Measurements from ENCODE around the gene CASD1. TPM values are rescaled to one million over a fixed set of nuclear protein-coding genes. Genes with fewer than 3 reads are reported as not detected.

The CASD1 gene
- total RNA-seq, 1 donor = 16.0 TPM

DNA sequence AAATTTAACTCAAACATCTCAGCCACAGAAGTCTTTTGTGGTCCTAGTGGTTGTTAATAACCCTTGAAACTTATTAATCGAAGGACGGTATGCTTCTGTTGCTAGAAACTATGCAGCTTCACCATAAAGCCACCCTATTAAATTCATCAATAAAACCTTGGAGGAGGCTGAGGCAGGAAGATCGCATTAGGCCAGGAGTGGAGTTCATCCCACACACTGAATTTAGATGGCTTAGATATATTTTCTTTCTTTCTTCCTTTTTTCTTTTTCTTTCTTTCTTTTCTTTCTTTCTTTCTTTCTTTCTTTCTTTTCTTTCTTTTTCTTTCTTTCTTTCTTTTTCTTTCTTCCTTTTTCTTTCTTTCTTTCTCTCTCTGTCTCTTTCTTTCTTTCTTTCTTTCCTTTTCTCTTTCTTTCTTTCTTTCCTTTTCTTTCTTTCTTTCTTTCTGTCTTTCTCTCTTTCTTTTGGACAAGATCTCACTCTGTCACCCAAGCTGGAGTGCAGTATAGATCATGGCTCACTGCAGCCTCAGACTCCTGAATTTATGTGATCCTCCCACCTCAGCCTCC, 30.9 kb upstream of the CASD1 start:
- TF ChIP-seq, protein P1, sequence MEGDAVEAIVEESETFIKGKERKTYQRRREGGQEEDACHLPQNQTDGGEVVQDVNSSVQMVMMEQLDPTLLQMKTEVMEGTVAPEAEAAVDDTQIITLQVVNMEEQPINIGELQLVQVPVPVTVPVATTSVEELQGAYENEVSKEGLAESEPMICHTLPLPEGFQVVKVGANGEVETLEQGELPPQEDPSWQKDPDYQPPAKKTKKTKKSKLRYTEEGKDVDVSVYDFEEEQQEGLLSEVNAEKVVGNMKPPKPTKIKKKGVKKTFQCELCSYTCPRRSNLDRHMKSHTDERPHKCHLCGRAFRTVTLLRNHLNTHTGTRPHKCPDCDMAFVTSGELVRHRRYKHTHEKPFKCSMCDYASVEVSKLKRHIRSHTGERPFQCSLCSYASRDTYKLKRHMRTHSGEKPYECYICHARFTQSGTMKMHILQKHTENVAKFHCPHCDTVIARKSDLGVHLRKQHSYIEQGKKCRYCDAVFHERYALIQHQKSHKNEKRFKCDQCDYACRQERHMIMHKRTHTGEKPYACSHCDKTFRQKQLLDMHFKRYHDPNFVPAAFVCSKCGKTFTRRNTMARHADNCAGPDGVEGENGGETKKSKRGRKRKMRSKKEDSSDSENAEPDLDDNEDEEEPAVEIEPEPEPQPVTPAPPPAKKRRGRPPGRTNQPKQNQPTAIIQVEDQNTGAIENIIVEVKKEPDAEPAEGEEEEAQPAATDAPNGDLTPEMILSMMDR (IDR thresholded peaks at IDR 0.05; ENCODE audit: insufficient read depth, low read depth, low read length) = no peak
- no peak overlapping the region for H3K4me3 ChIP-seq (ENCODE audit: low read depth, low read length)
- no peak for DNase-seq (ENCODE audit: low read depth)

DNA sequence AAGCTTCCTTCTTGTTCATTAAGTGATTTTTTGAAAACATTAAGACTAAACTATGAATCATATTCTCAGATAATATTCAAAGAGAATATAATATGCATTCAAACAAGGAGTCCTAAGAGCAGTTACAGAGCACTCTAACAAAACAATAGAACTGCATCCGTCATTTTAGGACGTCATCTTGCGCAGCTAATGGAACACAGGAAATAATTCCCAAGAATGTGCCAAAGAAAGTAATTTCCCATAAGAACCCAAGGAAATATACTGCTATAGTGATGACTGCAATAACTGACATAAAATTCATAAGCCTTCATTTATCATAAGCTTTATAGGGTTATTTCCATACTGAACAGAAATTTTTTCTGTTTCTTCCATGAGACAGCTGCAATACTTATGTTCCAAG, 28.3 kb upstream of the CASD1 start:
- no peak for DNase-seq (ENCODE audit: low read depth)
- TF ChIP-seq, protein P1 (IDR thresholded peaks at IDR 0.05; ENCODE audit: insufficient read depth, low read depth, low read length) = no peak

DNA sequence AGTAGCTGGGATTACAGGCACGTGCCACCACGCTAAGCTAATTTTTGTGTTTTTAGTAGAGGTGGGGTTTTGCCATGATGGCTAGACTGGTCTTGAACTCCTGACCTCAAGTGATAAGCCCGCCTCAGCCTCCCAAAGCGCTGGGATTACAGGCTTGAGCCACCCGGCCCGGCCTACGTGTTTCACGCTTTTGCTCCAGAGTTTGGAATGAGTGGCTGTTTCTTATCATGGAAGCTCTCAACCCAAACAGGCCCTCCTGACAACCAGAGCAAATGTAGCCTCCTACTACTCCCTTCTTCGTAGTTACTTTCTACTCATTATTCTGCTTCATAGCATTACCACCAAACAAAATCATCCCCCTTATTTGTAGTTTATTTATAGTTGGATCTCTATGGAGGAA, 26.8 kb upstream of the CASD1 start:
- no peak overlapping the region for H3K4me3 ChIP-seq (ENCODE audit: low read depth, low read length)
- peak; percentile 8 for DNase-seq (ENCODE audit: low read depth)
- TF ChIP-seq, protein P1 (IDR thresholded peaks at IDR 0.05; ENCODE audit: insufficient read depth, low read depth, low read length) = no peak

More for the DNA sequence above, 28.3 kb upstream of the CASD1 start:
- H3K4me3 ChIP-seq (ENCODE audit: low read depth, low read length) = no peak overlapping the region

DNA sequence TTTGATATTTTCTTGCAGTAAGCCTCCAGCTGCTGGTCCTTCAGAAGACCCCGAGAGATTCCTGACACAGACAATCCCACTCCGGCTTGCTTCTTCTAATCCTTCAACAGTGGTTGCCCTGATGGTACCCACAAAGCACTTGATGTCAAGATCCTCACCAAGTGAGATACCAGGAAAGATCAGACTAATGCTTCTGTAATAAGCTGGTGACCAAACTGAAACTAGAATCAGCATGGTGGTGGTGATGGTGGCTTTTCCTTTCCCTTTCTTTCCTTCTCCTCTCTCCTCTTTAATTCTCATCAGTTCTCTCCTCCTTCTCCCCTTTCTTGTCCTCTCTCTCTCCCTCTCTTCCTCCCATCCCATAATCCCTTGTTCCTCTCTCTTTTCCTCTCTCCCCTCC, 25.8 kb upstream of the CASD1 start:
- TF ChIP-seq, protein P1 (IDR thresholded peaks at IDR 0.05; ENCODE audit: insufficient read depth, low read depth, low read length) = no peak
- no peak overlapping the region for H3K4me3 ChIP-seq (ENCODE audit: low read depth, low read length)
- no peak for DNase-seq (ENCODE audit: low read depth)

DNA sequence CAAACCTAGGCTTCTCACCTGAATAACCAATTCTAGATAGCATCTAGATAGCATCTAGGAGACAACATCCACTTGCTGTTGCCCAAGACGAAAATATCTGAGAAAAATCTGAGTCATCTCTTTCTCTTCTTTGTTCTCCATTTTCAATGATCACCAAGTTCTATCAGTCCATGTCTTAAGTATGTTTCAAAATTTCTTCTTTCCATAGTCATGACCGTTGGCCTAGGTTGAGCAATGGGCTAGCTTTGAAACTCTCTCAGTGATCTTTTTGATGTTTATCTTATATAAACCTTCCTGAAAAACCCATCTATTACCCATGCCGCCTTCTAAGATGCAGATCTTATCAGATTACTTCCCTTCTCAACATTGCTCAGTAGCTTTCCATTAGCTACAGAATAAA, 23.4 kb upstream of the CASD1 start:
- TF ChIP-seq, protein P1 (IDR thresholded peaks at IDR 0.05; ENCODE audit: insufficient read depth, low read depth, low read length) = no peak
- DNase-seq (ENCODE audit: low read depth) = no peak
- H3K4me3 ChIP-seq (ENCODE audit: low read depth, low read length) = no peak overlapping the region

DNA sequence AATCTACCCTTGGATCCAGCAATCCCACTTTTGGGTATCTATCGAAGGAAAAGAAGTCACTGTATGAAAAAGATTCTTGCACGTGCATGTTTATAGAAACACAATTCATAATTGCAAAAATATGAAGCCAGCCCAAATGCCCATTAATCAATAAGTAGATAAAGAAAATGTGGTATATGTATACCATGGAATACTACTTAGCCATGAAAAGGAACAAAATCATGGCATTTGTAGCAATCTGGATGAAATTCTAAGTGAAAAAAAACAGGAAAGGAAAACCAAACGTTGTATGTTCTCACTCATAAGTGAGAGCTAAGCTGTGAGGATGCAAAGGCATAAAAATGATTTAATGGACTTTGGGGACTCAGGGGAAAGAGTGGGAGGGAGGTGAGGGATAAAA, 18.2 kb upstream of the CASD1 start:
- no peak overlapping the region for H3K4me3 ChIP-seq (ENCODE audit: low read depth, low read length)
- no peak for DNase-seq (ENCODE audit: low read depth)
- TF ChIP-seq, protein P1 (IDR thresholded peaks at IDR 0.05; ENCODE audit: insufficient read depth, low read depth, low read length) = no peak

DNA sequence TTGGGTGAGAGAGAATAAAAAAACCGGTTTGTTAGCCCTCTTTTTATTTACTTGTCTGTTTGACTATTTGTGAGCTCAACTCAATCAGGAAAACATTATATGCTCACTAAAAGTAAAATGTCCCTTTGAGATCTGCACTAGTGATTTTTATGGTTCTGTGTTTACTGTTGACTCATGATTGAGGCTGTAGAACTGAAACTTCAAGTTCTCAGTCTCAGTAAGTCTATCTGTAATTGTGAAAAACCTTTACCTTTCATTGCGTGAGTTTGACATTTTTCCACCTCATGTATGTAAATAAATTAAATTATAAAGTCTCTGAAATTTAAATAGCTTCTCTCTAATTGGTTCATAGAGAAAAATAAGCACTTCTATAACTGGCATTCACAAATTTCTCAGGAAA, 17.0 kb upstream of the CASD1 start:
- DNase-seq (ENCODE audit: low read depth) = no peak
- no peak overlapping the region for H3K4me3 ChIP-seq (ENCODE audit: low read depth, low read length)
- TF ChIP-seq, protein P1 (IDR thresholded peaks at IDR 0.05; ENCODE audit: insufficient read depth, low read depth, low read length) = no peak

All from fibroblast of villous mesenchyme (primary cell).